Stomach smooth muscle (tissue), 2 donors: ENCODE results near the gene UFSP2.
A peak's percentile ranks its signal among the peaks of the same experiment; 100 is the strongest.

Source experiments
- H3K27ac ChIP-seq: one replicate; pipeline ENCODE4 v1.7.0; 2013; ENCODE audit warnings: mild to moderate bottlenecking, low read length, inconsistent platforms
- H3K27me3 ChIP-seq, 2 donors: one replicate each; pipeline ENCODE4 v1.7.0; 2013; ENCODE audit warnings: low read length in 2 of 2; ENCODE audit not compliant: insufficient read depth in 2 of 2, control insufficient read depth in 1 of 2
- H3K36me3 ChIP-seq, 2 donors: one replicate each; pipeline ENCODE4 v1.7.0; 2013; ENCODE audit warnings: low read length in 2 of 2; ENCODE audit not compliant: control insufficient read depth in 2 of 2, insufficient read depth in 2 of 2
- H3K4me1 ChIP-seq: one replicate; pipeline ENCODE4 v1.7.0; 2013; ENCODE audit warnings: low read length; ENCODE audit not compliant: control insufficient read depth, insufficient read depth
- H3K4me3 ChIP-seq, 2 donors: one replicate each; pipeline ENCODE4 v1.7.0; 2013; ENCODE audit warnings: low read length in 2 of 2
- H3K9ac ChIP-seq, 2 donors: one replicate each; pipeline ENCODE4 v1.7.0; 2013; ENCODE audit warnings: low read length in 2 of 2, mild to moderate bottlenecking in 1 of 2
- H3K9me3 ChIP-seq, 2 donors: one replicate each; pipeline ENCODE4 v1.7.0; 2013; ENCODE audit warnings: low read length in 2 of 2; ENCODE audit not compliant: control insufficient read depth in 2 of 2
- donor health status: healthy.
- donor health status: Pancreatic carcinoma.

UFSP2 gene

GRCh38 chr4:185426960-185427688 is 1.4 kb upstream of the UFSP2 start:
- Histone ChIP-seq H3K36me3 (no peaks in the 10 kb centered on the region), H3K9ac (no peak overlapping the region), H3K27ac (no peak overlapping the region), H3K27me3 (no peaks in the 10 kb centered on the region), H3K9me3 (no peaks in the 10 kb centered on the region), H3K4me1 (peaks cover 18% of the 10 kb centered on the region), H3K4me3 (no peak overlapping the region)

GRCh38 chr4:185424905-185425646 is 688 bp downstream of the UFSP2 start:
- H3K4me3 ChIP-seq: peak overlapping the region; percentile 96 to 98

GRCh38 chr4:185421366-185422124 is 4.2 kb downstream of the UFSP2 start:
- Histone ChIP-seq H3K27me3 (no peaks in the 10 kb centered on the region), H3K4me1 (peaks cover 17% of the 10 kb centered on the region), H3K27ac (no peak overlapping the region), H3K4me3 (no peak overlapping the region), H3K9ac (no peak overlapping the region), H3K36me3 (peaks cover 11 to 12% of the 10 kb centered on the region in 2 donors), H3K9me3 (no peaks in the 10 kb centered on the region)

More at GRCh38 chr4:185424905-185425646, 688 bp downstream of the UFSP2 start:
- Histone ChIP-seq H3K9ac (peak overlapping the region; percentile 80 to 100), H3K27me3 (no peaks in the 10 kb centered on the region), H3K27ac (peak overlapping the region; percentile 98), H3K4me1 (peaks cover 18% of the 10 kb centered on the region), H3K36me3 (peaks cover 4 to 5% of the 10 kb centered on the region in 2 donors), H3K9me3 (no peaks in the 10 kb centered on the region)

GRCh38 chr4:185416955-185417354 is 8.8 kb downstream of the UFSP2 start:
- H3K4me1 ChIP-seq: no peaks in the 10 kb centered on the region
- H3K27ac ChIP-seq: no peak overlapping the region
- H3K9me3 ChIP-seq: no peaks in the 10 kb centered on the region
- H3K9ac ChIP-seq: no peak overlapping the region
- no peaks in the 10 kb centered on the region for H3K27me3 ChIP-seq
- H3K36me3 ChIP-seq: peaks cover 21 to 41% of the 10 kb centered on the region in 2 donors
- H3K4me3 ChIP-seq: no peak overlapping the region

GRCh38 chr4:185412412-185412811 is 13.4 kb downstream of the UFSP2 start:
- no peaks in the 10 kb centered on the region for H3K27me3 ChIP-seq
- peaks cover 0 to 3% of the 10 kb centered on the region in 2 donors for H3K9me3 ChIP-seq
- H3K36me3 ChIP-seq: peaks cover 27 to 43% of the 10 kb centered on the region in 2 donors
- no peaks in the 10 kb centered on the region for H3K4me1 ChIP-seq
- H3K4me3 ChIP-seq: no peak overlapping the region
- H3K27ac ChIP-seq: no peak overlapping the region
- no peak overlapping the region for H3K9ac ChIP-seq

- Histone ChIP-seq H3K27ac (no peak overlapping the region), H3K27me3 (no peaks in the 10 kb centered on the region), H3K36me3 (peaks cover 23 to 43% of the 10 kb centered on the region in 2 donors), H3K4me3 (no peak overlapping the region), H3K9ac (no peak overlapping the region), H3K4me1 (no peaks in the 10 kb centered on the region), H3K9me3 (peaks cover 0 to 3% of the 10 kb centered on the region in 2 donors)
Observed at GRCh38 chr4:185411849-185412248, 13.9 kb downstream of the UFSP2 start.

GRCh38 chr4:185408432-185408831 is 17.3 kb downstream of the UFSP2 start:
- Histone ChIP-seq H3K27me3 (no peaks in the 10 kb centered on the region), H3K4me1 (no peaks in the 10 kb centered on the region), H3K36me3 (peaks cover 25 to 31% of the 10 kb centered on the region in 2 donors), H3K9ac (no peak overlapping the region), H3K4me3 (no peak overlapping the region), H3K27ac (no peak overlapping the region), H3K9me3 (peaks cover 0 to 3% of the 10 kb centered on the region in 2 donors)

GRCh38 chr4:185405296-185405999 is 20.3 kb downstream of the UFSP2 start:
- no peak overlapping the region for H3K4me3 ChIP-seq
- no peak overlapping the region for H3K27ac ChIP-seq
- peaks cover 25 to 34% of the 10 kb centered on the region in 2 donors for H3K36me3 ChIP-seq
- no peaks in the 10 kb centered on the region for H3K27me3 ChIP-seq
- H3K4me1 ChIP-seq: no peaks in the 10 kb centered on the region
- H3K9ac ChIP-seq: no peak overlapping the region
- peaks cover 0 to 3% of the 10 kb centered on the region in 2 donors for H3K9me3 ChIP-seq

- Histone ChIP-seq H3K27me3 (no peaks in the 10 kb centered on the region), H3K9me3 (no peaks in the 10 kb centered on the region), H3K36me3 (peaks cover 24 to 37% of the 10 kb centered on the region in 2 donors), H3K4me3 (no peak overlapping the region), H3K4me1 (no peaks in the 10 kb centered on the region), H3K27ac (no peak overlapping the region), H3K9ac (no peak overlapping the region)
Observed at GRCh38 chr4:185404031-185404430, 21.7 kb downstream of the UFSP2 start.

- H3K4me3 ChIP-seq: no peak overlapping the region
- no peak overlapping the region for H3K9ac ChIP-seq
- H3K36me3 ChIP-seq: peaks cover 14 to 22% of the 10 kb centered on the region in 2 donors
- H3K27ac ChIP-seq: no peak overlapping the region
- no peaks in the 10 kb centered on the region for H3K9me3 ChIP-seq
- H3K27me3 ChIP-seq: no peaks in the 10 kb centered on the region
- peaks cover 10% of the 10 kb centered on the region for H3K4me1 ChIP-seq
Observed at GRCh38 chr4:185399466-185399865, 26.3 kb downstream of the UFSP2 start.
